Cardiac muscle cell (in vitro differentiated cells and primary cell): ENCODE data around the gene PHF24. TPM values are rescaled to one million over a fixed set of nuclear protein-coding genes. Genes with fewer than 3 reads are reported as not detected.

Experiments used
- DNase-seq, 2 donors: peaks; one replicate each; pipeline versions ENCODE4 v3.0.0 to v3.0.0-alpha.2; 2010 to 2017; ENCODE audit warnings: low read depth in 1 of 2, low spot score in 1 of 2
- H3K27ac ChIP-seq: fragments of 200-600 bp; sonication (generic); 2 replicates; pipeline ENCODE4 v1.5.1; 2016
- H3K27me3 ChIP-seq: fragments of 200-600 bp; sonication (generic); 2 replicates; pipeline ENCODE4 v1.6.0; 2016; ENCODE audit warnings: control low read depth
- H3K36me3 ChIP-seq: fragments of 200-600 bp; sonication (generic); 2 replicates; pipeline ENCODE4 v1.5.1; 2016; ENCODE audit warnings: control low read depth
- H3K4me1 ChIP-seq: fragments of 200-600 bp; sonication (generic); 2 replicates; pipeline ENCODE4 v1.8.1; 2017; ENCODE audit warnings: low read depth, mild to moderate bottlenecking, mixed run types
- H3K4me3 ChIP-seq: fragments of 200-600 bp; sonication (generic); 2 replicates; pipeline ENCODE4 v1.5.1; 2016; ENCODE audit warnings: mild to moderate bottlenecking
- H3K9me3 ChIP-seq: fragments of 200-600 bp; sonication (generic); 2 replicates; pipeline ENCODE4 v1.5.1; 2017; ENCODE audit warnings: low read depth, mild to moderate bottlenecking, control low read depth
- CTCF ChIP-seq: IDR thresholded peaks from 2 replicates; pipeline ENCODE4 v1.5.1; 2012; ENCODE audit warnings: low read depth, mild to moderate bottlenecking, low read length
- polyA plus RNA-seq: library from polyadenylated mRNA; unstranded; fragments of >200 nt; fragmentation: Nextera tagmentation; extraction: Ambion mirVana; gene quantifications from 2 replicates; pipeline ENCODE4 v1.2.1, GENCODE V29; 2016
- total RNA-seq: library from RNA; depleted of rRNA; stranded (reverse); fragments of >200 nt; gene quantifications from 2 replicates; pipeline ENCODE4 v1.2.3, GENCODE V29; 2016

PHF24 gene
- total and polyA plus RNA-seq, 2 experiments from 2014 or later: 0.95 to 1.1 TPM

GRCh38 chr9:35029241-35029640, 71.2 kb downstream of the PHF24 start:
- Histone ChIP-seq H3K9me3 (no peaks in the 10 kb centered on the region), H3K27me3 (no peaks in the 10 kb centered on the region), H3K4me1 (peaks cover 15% of the 10 kb centered on the region), H3K27ac (no peak overlapping the region), H3K36me3 (peaks cover 4% of the 10 kb centered on the region), H3K4me3 (no peak overlapping the region)
- TF ChIP-seq CTCF: no peak
- no peak for DNase-seq

GRCh38 chr9:35029852-35030251, 71.8 kb downstream of the PHF24 start:
- Histone ChIP-seq H3K9me3 (no peaks in the 10 kb centered on the region), H3K27ac (no peak overlapping the region), H3K27me3 (no peaks in the 10 kb centered on the region), H3K4me1 (peaks cover 15% of the 10 kb centered on the region), H3K36me3 (peaks cover 4% of the 10 kb centered on the region), H3K4me3 (no peak overlapping the region)
- TF ChIP-seq CTCF: no peak
- peak in 1 of 2 donors; percentile 26 for DNase-seq

Other genes starting within 250 kb of the PHF24 start
- gene CCL21, start 248.1 kb upstream of the PHF24 start, total RNA-seq: 3.6 and 8.2 TPM in 2 replicates
- gene CCL21, start 248.1 kb upstream of the PHF24 start, polyA plus RNA-seq: 2.2 and 8.0 TPM in 2 replicates
- gene DNAJB5, start 31.5 kb downstream of the PHF24 start, total RNA-seq: 39.0 and 44.1 TPM in 2 replicates
- 24.6 and 32.2 TPM in 2 replicates for gene DNAJB5, start 31.5 kb downstream of the PHF24 start, polyA plus RNA-seq
- gene VCP, start 114.3 kb downstream of the PHF24 start, total RNA-seq: 226 and 328 TPM in 2 replicates
- 301 and 338 TPM in 2 replicates for gene VCP, start 114.3 kb downstream of the PHF24 start, polyA plus RNA-seq
- gene FANCG, start 121.7 kb downstream of the PHF24 start, total RNA-seq: 22.8 and 32.8 TPM in 2 replicates
- 31.7 and 46.5 TPM in 2 replicates for gene FANCG, start 121.7 kb downstream of the PHF24 start, polyA plus RNA-seq
- 23.6 and 26.9 TPM in 2 replicates for gene PIGO, start 138.3 kb downstream of the PHF24 start, total RNA-seq
- 35.1 and 36.0 TPM in 2 replicates for gene PIGO, start 138.3 kb downstream of the PHF24 start, polyA plus RNA-seq
- gene STOML2, start 144.8 kb downstream of the PHF24 start, total RNA-seq: 151 TPM in 2 replicates
- gene STOML2, start 144.8 kb downstream of the PHF24 start, polyA plus RNA-seq: 201 and 219 TPM in 2 replicates
- gene ATOSB, start 157.6 kb downstream of the PHF24 start, total RNA-seq: 31.3 and 46.0 TPM in 2 replicates
- 25.5 and 29.5 TPM in 2 replicates for gene ATOSB, start 157.6 kb downstream of the PHF24 start, polyA plus RNA-seq
- 36.6 and 43.7 TPM in 2 replicates for gene UNC13B, start 203.7 kb downstream of the PHF24 start, total RNA-seq
- 16.3 and 23.1 TPM in 2 replicates for gene UNC13B, start 203.7 kb downstream of the PHF24 start, polyA plus RNA-seq